Progenitor cell of endocrine pancreas (in vitro differentiated cells): ENCODE results near the gene LMNB1. TPM values are rescaled to one million over a fixed set of nuclear protein-coding genes. Genes with fewer than 3 reads are reported as not detected.

ENCODE experiments used
- DNase-seq: peaks from one replicate; pipeline ENCODE4 v3.0.0; 2021; ENCODE audit warnings: low spot score; ENCODE audit not compliant: unreplicated experiment
- H3K27ac Mint-ChIP-seq: 2 replicates; pipeline ENCODE4 v1.8.0; 2021; ENCODE audit warnings: mild to moderate bottlenecking, moderate library complexity, mixed read lengths
- H3K27me3 Mint-ChIP-seq: 2 replicates; pipeline ENCODE4 v1.8.0; 2021; ENCODE audit warnings: mixed read lengths
- H3K36me3 Mint-ChIP-seq: 2 replicates; pipeline ENCODE4 v1.8.0; 2022; ENCODE audit warnings: mixed read lengths; ENCODE audit not compliant: insufficient read depth
- H3K4me1 Mint-ChIP-seq: 2 replicates; pipeline ENCODE4 v1.8.0; 2021; ENCODE audit warnings: low read depth, mixed read lengths
- H3K4me3 Mint-ChIP-seq: 2 replicates; pipeline ENCODE4 v1.8.0; 2021; ENCODE audit warnings: low read depth, mild to moderate bottlenecking, moderate library complexity, mixed read lengths
- H3K9me3 Mint-ChIP-seq: 2 replicates; pipeline ENCODE4 v1.8.0; 2021; ENCODE audit warnings: low read depth, mixed read lengths
- CTCF ChIP-seq: fragments of 200-600 bp; sonication (generic); IDR thresholded peaks from one replicate; pipeline ENCODE4 v1.5.0; 2021; ENCODE audit warnings: antibody characterized with exemption, mild to moderate bottlenecking; ENCODE audit not compliant: unreplicated experiment
- total RNA-seq: library from RNA; stranded (reverse); gene quantifications from 2 replicates; pipeline ENCODE4 v1.2.1, GENCODE V29; 2021

Gene LMNB1
- total RNA-seq, 1 donor from 2014 or later: 152 TPM

- TF ChIP-seq CTCF: no peak
- no peak for DNase-seq
- H3K27ac Mint-ChIP-seq: no peak overlapping the region
Measured at GRCh38 chr5:126742425-126742824, 34.5 kb upstream of the LMNB1 start.

GRCh38 chr5:126744836-126745235 is 32.1 kb upstream of the LMNB1 start:
- H3K9me3 Mint-ChIP-seq: no peaks in the 10 kb centered on the region
- no peak overlapping the region for H3K4me3 Mint-ChIP-seq
- no peak for DNase-seq
- H3K4me1 Mint-ChIP-seq: peaks cover 1% of the 10 kb centered on the region
- no peaks in the 10 kb centered on the region for H3K36me3 Mint-ChIP-seq
- TF ChIP-seq CTCF: no peak
- no peaks in the 10 kb centered on the region for H3K27me3 Mint-ChIP-seq
- no peak overlapping the region for H3K27ac Mint-ChIP-seq

More at GRCh38 chr5:126742425-126742824, 34.5 kb upstream of the LMNB1 start:
- no peaks in the 10 kb centered on the region for H3K27me3 Mint-ChIP-seq
- no peak overlapping the region for H3K4me3 Mint-ChIP-seq
- H3K36me3 Mint-ChIP-seq: no peaks in the 10 kb centered on the region
- H3K4me1 Mint-ChIP-seq: peaks cover 1% of the 10 kb centered on the region
- peaks cover 3% of the 10 kb centered on the region for H3K9me3 Mint-ChIP-seq

GRCh38 chr5:126745259-126745992 is 31.5 kb upstream of the LMNB1 start:
- H3K36me3 Mint-ChIP-seq: no peaks in the 10 kb centered on the region
- no peak for DNase-seq
- no peaks in the 10 kb centered on the region for H3K27me3 Mint-ChIP-seq
- peaks cover 1% of the 10 kb centered on the region for H3K4me1 Mint-ChIP-seq
- TF ChIP-seq CTCF: no peak
- no peak overlapping the region for H3K27ac Mint-ChIP-seq
- no peak overlapping the region for H3K4me3 Mint-ChIP-seq
- H3K9me3 Mint-ChIP-seq: no peaks in the 10 kb centered on the region

- H3K27ac Mint-ChIP-seq: no peak overlapping the region
- DNase-seq: no peak
Measured at GRCh38 chr5:126746290-126746689, 30.6 kb upstream of the LMNB1 start.

More at GRCh38 chr5:126746290-126746689, 30.6 kb upstream of the LMNB1 start:
- H3K27me3 Mint-ChIP-seq: no peaks in the 10 kb centered on the region
- H3K9me3 Mint-ChIP-seq: no peaks in the 10 kb centered on the region
- TF ChIP-seq CTCF: no peak
- H3K36me3 Mint-ChIP-seq: no peaks in the 10 kb centered on the region
- H3K4me3 Mint-ChIP-seq: no peak overlapping the region
- H3K4me1 Mint-ChIP-seq: peaks cover 1% of the 10 kb centered on the region
